OCI-LY3 (cell line): ENCODE data around the gene GMCL2.

Experiments used
- H2AFZ ChIP-seq: fragments of 200-600, 300-600 bp; shearing (Covaris generic); 2 replicates; pipeline ENCODE4 v1.6.0; 2014; ENCODE audit warnings: antibody characterized with exemption, low read depth, low read length
- H3K27ac ChIP-seq: fragments of 200-600, 300-600 bp; sonication (generic); 2 replicates; pipeline ENCODE4 v1.5.1; 2014; ENCODE audit warnings: mild to moderate bottlenecking, low read length, moderate library complexity, mixed read lengths
- H3K27me3 ChIP-seq: fragments of 200-600, 300-600 bp; sonication (generic); 2 replicates; pipeline ENCODE4 v1.6.1; 2014; ENCODE audit warnings: low read depth, low read length, mixed read lengths
- H3K36me3 ChIP-seq: fragments of 200-600, 300-600 bp; sonication (generic); replicated peaks from 2 replicates; pipeline ENCODE3; 2014; ENCODE audit warnings: low read depth, low read length, mixed read lengths
- H3K4me1 ChIP-seq: fragments of 300-600, 200-600 bp; sonication (generic); 2 replicates; pipeline ENCODE4 v1.6.1; 2014; ENCODE audit warnings: low read length, mixed read lengths
- H3K4me2 ChIP-seq: fragments of 200-600, 300-600 bp; sonication (generic); 2 replicates; pipeline ENCODE4 v1.6.1; 2014; ENCODE audit warnings: low read length, mixed read lengths
- H3K4me3 ChIP-seq: fragments of 300-600, 200-600 bp; sonication (generic); 2 replicates; pipeline ENCODE4 v1.5.1; 2014; ENCODE audit warnings: antibody characterized with exemption, mild to moderate bottlenecking, low read length, moderate library complexity
- H3K79me2 ChIP-seq: fragments of 300-600, 200-600 bp; shearing (Covaris generic); 2 replicates; pipeline ENCODE4 v1.6.1; 2014; ENCODE audit warnings: mild to moderate bottlenecking, low read length, mixed read lengths
- H3K9ac ChIP-seq: fragments of 300-600, 200-600 bp; shearing (Covaris generic); 2 replicates; pipeline ENCODE4 v1.6.0; 2014; ENCODE audit warnings: mild to moderate bottlenecking, low read length, moderate library complexity
- H3K9me3 ChIP-seq: fragments of 200-600, 300-600 bp; shearing (Covaris generic); 2 replicates; pipeline ENCODE4 v1.6.1; 2014; ENCODE audit warnings: low read length, mixed read lengths; ENCODE audit not compliant: insufficient read depth
- H4K20me1 ChIP-seq: fragments of 200-600, 300-600 bp; sonication (generic); 2 replicates; pipeline ENCODE4 v1.6.1; 2016; ENCODE audit warnings: low read length, mixed read lengths; ENCODE audit not compliant: insufficient read depth
- EZH2phosphoT487 ChIP-seq: fragments of 200-600 bp; shearing (Covaris generic); IDR thresholded peaks from 2 replicates; pipeline ENCODE4 v1.6.1; 2018; ENCODE audit warnings: antibody characterized with exemption, mixed run types, low read depth
- TF ChIP-seq, protein P1 (sequence below): fragments of 200-600, 300-600 bp; sonication (generic); IDR thresholded peaks from 2 replicates; pipeline ENCODE4 v1.5.1; 2014; ENCODE audit warnings: antibody characterized with exemption, low read length, low read depth

GMCL2 gene

DNA sequence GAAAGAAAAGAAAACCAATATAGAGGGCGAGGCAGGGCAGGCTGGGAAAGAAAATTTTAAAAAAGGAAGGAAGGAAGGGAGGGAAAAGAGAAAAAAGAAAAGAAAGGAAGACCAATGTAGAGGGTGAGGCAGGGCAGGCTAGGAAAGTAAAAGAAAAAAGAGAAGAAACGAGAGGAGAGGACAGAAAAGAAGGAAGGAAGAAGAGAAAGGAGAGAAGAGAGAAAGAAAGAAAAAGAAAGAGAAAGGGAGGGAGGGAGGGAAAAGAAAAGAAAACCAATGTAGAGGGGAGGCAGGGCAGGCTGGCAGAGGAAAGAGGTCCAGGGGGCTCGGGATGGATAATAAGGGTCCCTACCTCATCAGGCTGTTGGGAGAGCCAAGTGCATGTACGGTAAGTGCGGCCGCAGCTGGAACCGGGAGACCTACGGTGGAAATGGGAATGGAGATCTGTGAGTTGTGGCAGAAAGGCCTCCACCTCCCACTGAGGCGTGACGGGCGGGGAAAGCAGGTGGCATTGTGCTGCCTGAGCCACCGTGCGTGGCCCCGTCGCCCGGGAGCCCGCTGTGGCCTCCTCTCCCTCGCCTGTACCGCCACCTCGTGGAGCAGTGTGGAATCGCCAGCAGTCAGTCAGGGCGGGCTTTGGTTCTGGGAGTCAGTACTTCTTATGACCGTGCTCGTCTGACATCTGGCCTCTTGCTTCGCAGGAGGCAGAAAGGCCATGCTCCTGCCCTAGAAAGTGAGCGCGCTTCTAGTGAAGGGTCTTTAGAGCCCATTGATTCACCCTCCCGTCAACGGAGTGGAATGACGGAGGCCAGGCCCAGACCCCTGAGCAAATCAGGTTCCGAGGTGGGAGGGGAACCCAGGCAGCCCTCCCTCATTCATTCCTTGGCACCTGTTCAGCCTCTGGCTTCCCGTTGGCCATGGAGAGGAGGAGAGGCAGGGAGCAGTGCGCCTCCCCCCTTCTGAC lies 23.1 kb downstream of the GMCL2 start:
- TF ChIP-seq EZH2phosphoT487, result no peak
- TF ChIP-seq, protein P1, sequence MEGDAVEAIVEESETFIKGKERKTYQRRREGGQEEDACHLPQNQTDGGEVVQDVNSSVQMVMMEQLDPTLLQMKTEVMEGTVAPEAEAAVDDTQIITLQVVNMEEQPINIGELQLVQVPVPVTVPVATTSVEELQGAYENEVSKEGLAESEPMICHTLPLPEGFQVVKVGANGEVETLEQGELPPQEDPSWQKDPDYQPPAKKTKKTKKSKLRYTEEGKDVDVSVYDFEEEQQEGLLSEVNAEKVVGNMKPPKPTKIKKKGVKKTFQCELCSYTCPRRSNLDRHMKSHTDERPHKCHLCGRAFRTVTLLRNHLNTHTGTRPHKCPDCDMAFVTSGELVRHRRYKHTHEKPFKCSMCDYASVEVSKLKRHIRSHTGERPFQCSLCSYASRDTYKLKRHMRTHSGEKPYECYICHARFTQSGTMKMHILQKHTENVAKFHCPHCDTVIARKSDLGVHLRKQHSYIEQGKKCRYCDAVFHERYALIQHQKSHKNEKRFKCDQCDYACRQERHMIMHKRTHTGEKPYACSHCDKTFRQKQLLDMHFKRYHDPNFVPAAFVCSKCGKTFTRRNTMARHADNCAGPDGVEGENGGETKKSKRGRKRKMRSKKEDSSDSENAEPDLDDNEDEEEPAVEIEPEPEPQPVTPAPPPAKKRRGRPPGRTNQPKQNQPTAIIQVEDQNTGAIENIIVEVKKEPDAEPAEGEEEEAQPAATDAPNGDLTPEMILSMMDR, result peak; percentile 90
- H2AFZ ChIP-seq, result peak overlapping the region; percentile 97
- no peaks in the 10 kb centered on the region for H4K20me1 ChIP-seq
- H3K79me2 ChIP-seq, result no peaks in the 10 kb centered on the region
- no peak overlapping the region for H3K27ac ChIP-seq
- peaks cover 19% of the 10 kb centered on the region for H3K4me1 ChIP-seq
- no peaks in the 10 kb centered on the region for H3K9me3 ChIP-seq
- H3K4me2 ChIP-seq, result peak overlapping the region; percentile 92
- peaks cover 7% of the 10 kb centered on the region; the same call in 1 of the 2 replicates for H3K27me3 ChIP-seq
- no peaks in the 10 kb centered on the region for H3K36me3 ChIP-seq
- peak overlapping the region; percentile 78 for H3K4me3 ChIP-seq
- H3K9ac ChIP-seq, result peak overlapping the region; percentile 59

DNA sequence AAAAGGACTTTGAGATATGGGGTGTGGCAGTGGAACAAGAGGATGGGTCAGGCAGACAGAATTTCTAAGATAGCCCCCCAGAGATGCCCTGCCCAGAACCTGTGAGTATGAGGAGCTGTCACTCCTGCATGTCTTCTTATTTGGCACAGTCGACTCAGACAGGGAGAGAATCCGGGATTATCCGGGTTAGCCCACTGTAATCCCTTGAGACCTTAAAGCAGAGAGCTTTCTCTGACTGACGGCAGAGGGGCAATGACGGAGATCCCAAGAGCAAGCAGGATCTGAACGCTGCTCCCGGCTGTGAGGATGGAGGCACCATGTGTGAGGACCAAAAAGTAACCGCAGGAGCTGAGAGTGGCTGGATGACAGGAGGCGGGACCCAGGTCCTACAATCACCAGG lies 24.7 kb downstream of the GMCL2 start:
- H3K27me3 ChIP-seq, result peaks cover 7% of the 10 kb centered on the region; the same call in 1 of the 2 replicates
- no peak overlapping the region for H3K4me3 ChIP-seq
- no peaks in the 10 kb centered on the region for H3K9me3 ChIP-seq
- H3K4me2 ChIP-seq, result no peak overlapping the region
- no peaks in the 10 kb centered on the region for H3K79me2 ChIP-seq
- no peak overlapping the region for H3K27ac ChIP-seq
- H3K36me3 ChIP-seq, result no peaks in the 10 kb centered on the region
- no peak overlapping the region for H2AFZ ChIP-seq
- H3K9ac ChIP-seq, result no peak overlapping the region
- TF ChIP-seq, protein P1, result no peak
- TF ChIP-seq EZH2phosphoT487, result no peak
- peaks cover 16% of the 10 kb centered on the region for H3K4me1 ChIP-seq
- H4K20me1 ChIP-seq, result no peaks in the 10 kb centered on the region

DNA sequence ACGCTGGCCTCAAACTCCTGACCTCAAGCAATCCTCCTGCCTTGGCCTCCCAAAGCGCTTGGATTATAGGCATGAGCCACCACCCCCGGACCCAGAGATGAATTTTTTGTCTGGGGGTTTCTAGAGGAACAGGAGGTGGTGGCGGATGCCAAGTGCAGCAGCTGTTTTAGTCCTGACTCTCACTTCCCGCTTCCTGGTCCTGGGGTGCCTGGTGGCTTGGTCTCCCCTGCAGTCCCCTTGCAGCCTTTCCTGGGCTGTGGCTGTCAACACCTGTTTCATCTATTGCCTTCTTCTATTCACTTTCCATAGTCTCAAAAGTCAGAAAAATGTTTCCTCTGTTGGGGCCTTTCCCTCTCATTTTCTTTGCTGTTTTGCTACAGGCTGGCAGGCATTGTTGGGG lies 27.0 kb downstream of the GMCL2 start:
- H3K79me2 ChIP-seq, result no peaks in the 10 kb centered on the region
- TF ChIP-seq EZH2phosphoT487, result no peak
- TF ChIP-seq, protein P1, result no peak
- H3K36me3 ChIP-seq, result no peaks in the 10 kb centered on the region
- H3K27me3 ChIP-seq, result peaks cover 7% of the 10 kb centered on the region; the same call in 1 of the 2 replicates
- H3K9me3 ChIP-seq, result no peaks in the 10 kb centered on the region
- H3K4me3 ChIP-seq, result no peak overlapping the region
- no peak overlapping the region for H3K27ac ChIP-seq
- H4K20me1 ChIP-seq, result no peaks in the 10 kb centered on the region
- H3K4me2 ChIP-seq, result no peak overlapping the region
- H2AFZ ChIP-seq, result no peak overlapping the region
- no peak overlapping the region for H3K9ac ChIP-seq
- H3K4me1 ChIP-seq, result peaks cover 16% of the 10 kb centered on the region

DNA sequence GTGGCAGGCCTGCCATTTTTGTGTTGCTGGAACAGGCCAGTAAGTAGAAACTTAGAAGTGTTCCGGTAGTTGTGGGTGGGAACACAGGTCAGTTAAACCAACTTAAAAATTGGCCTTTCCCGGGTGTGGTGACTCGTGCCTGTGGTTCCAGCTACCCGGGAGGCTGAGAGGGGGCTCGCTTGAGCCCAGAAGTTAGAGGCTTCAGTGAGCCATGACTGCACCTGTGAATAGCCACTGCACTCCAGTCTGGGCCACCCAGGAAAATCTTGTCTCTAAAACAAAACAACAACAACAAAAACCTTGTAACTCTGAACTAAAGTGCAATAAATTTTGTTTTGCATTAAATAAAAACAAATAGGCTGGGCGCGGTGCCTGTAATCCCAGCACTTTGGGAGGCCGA lies 32.1 kb downstream of the GMCL2 start:
- Histone ChIP-seq H3K9me3 (no peaks in the 10 kb centered on the region), H3K36me3 (peaks cover 22% of the 10 kb centered on the region), H3K9ac (no peak overlapping the region), H3K4me3 (no peak overlapping the region), H3K4me2 (no peak overlapping the region), H3K4me1 (peaks cover 12% of the 10 kb centered on the region), H4K20me1 (no peaks in the 10 kb centered on the region), H3K27me3 (no peaks in the 10 kb centered on the region), H3K27ac (no peak overlapping the region), H3K79me2 (peaks cover 24% of the 10 kb centered on the region), H2AFZ (no peak overlapping the region)
- TF ChIP-seq, protein P1, result no peak
- TF ChIP-seq EZH2phosphoT487, result no peak
